HG03457 (cell line): Measurements from ENCODE around the gene CPSF3.
"Not testable (repeated sequence)": the region's sequence is repeated elsewhere in the genome, so short reads cannot be mapped to it uniquely, and the experiment has no call there.

Experiments
- ATAC-seq: cut with Tn5 transposase; IDR thresholded peaks from one replicate; pipeline ENCODE4 v1.9.1; 2021; ENCODE audit warnings: moderate number of reproducible peaks; ENCODE audit not compliant: unreplicated experiment

The CPSF3 gene

GRCh38 chr2:9498210-9498609 is 74.8 kb downstream of the CPSF3 start:
- ATAC-seq: no peak

GRCh38 chr2:9508931-9509330 is 85.5 kb downstream of the CPSF3 start:
- no peak for ATAC-seq

GRCh38 chr2:9513946-9514345 is 90.5 kb downstream of the CPSF3 start:
- not testable (repeated sequence) for ATAC-seq

- no peak for ATAC-seq
These were observed 93.8 kb downstream of the CPSF3 start for GRCh38 chr2:9517118-9517782.

- no peak for ATAC-seq
These were observed 94.7 kb downstream of the CPSF3 start for GRCh38 chr2:9518163-9518562.

GRCh38 chr2:9518780-9519179 is 95.3 kb downstream of the CPSF3 start:
- ATAC-seq: no peak

GRCh38 chr2:9519250-9519649 is 95.8 kb downstream of the CPSF3 start:
- no peak for ATAC-seq
